GM19240 (cell line): Measurements from ENCODE around the gene HMSD.
"Not testable (repeated sequence)": the region's sequence is repeated elsewhere in the genome, so short reads cannot be mapped to it uniquely, and the experiment has no call there.

Source experiments
- DNase-seq: peaks from one replicate; pipeline ENCODE4 v3.0.0; 2011; ENCODE audit warnings: low spot score; ENCODE audit not compliant: insufficient read length

Gene HMSD, protein sequence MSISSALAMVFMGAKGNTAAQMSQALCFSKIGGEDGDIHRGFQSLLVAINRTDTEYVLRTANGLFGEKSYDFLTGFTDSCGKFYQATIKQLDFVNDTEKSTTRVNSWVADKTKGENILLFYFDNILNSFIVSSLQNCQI

DNA sequence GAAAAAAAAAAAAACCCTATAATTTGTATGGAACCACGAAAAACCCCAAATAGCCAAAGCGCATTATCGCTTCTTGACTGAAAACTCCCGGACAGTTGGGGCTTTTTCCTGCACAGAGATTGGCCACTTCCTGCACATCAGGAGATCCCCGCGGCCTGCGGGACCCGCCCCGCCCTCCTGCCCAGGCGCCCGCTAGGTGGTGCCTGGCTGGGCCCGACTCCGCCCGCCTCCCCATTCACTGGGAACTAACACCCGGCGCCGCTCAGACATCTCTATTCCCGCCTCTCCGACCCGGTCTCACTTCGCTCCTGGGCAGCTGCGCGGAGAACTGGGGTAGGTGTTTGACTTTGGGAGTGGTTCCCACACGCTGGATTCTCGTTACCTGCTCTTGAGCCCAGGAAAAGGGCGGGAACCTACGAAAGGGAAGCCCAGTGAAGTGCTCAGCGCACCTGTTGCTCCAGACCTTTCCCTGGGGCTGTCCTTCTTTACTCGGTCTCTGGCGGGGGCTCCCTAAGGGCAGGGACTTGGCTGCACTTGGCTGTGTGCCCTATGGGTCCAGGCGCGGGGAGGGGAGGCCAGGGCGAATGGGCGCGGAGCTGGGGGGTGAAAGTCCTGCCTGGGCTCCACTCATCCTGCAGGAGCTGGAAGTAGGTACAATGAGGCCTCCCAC lies at the start of gene HMSD:
HMSD (plus strand) TSS at position 234 of the 670 bp plus-strand sequence. CDS start 4,155 bp downstream, outside the sequence.
- DNase-seq, result peak; percentile 20

DNA sequence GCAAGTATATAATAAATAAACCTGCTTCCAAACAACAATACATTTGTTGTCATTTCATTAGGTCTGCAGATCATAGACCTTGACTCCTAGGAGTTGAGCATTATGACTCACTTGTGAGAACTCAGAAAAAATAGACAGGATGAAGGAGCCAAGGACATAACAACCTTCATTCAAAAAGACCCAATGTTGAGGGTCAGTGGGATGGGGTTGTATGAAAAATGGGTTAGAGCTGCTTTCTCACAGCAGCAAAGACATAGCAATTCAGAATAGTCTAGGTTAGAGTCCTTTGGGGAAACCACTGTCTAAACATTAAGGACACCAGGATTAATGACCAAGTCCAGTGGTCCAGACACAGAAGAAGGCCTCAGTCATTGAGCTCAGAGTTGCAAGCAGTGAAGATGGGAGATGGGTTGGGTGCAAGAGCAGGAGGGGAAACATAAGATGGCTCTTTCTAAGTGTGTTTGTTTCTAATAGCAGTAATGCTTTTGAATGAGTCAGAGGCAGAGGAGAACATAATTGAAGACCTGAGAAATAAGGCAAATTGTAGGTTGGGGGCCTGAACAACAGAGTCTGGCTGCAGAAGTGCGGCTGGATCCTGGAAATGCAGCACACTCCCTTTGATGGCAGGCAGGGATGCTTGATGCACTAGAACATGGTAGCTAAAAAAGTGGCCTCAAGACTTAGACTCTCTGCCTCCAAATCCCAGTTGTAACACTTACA lies 45.1 kb upstream of the HMSD start:
- DNase-seq, result no peak

DNA sequence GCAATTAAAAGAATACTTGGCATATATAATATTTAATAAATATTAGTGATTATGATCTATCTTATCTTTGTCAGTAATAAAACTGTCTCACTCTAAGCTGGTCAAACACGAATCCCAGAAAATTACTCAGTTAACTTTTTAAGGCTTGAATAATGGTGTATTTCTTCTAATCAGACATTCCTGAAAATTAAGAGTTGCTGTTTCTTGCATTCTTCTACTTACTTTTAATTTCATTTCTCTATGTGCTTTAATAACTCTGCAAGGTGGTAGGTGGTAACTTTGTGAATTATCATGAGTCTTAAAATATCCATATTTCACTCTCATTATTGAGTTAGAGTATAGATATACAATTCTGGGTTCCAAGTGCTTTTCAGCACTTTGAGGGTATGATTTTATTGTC lies 44.4 kb upstream of the HMSD start:
- no peak for DNase-seq

DNA sequence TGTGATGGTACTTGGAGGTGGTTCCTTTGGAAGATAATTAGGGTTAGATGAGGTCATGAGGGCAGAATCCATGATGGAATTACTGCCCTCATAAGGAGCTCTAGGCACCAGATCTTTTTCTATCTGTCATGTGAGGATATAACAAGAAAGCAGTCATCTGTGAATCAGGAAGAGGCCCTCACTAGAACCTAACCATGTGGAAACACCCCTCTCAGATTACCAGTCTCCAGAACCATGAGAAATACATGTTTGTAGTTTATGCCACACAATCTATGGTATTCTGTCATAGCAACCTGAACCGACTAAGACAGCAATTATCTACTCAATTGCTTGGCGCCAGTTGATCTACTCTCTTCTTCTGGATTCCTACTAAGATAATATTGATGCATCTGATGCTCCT lies 43.7 kb upstream of the HMSD start:
- DNase-seq, result no peak

DNA sequence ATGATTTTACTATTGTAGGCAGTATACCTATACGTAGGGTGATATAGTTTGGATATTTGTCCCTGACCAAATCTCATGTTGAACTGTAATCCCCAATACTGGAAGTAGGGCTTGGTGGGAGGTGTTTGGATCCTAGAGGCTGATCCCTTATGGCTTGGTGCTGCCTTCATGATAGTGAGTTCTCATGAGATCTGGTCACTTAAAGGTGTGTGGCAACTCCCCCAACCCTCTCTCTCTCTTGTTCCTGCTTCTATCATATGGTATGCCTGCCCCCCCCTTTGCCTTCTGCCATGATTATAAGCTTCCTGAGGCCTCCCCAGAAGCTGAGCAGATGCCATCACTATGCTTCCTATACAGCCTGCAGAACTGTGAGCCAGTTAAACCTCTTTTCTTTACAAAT lies 43.0 kb upstream of the HMSD start:
- no peak for DNase-seq

DNA sequence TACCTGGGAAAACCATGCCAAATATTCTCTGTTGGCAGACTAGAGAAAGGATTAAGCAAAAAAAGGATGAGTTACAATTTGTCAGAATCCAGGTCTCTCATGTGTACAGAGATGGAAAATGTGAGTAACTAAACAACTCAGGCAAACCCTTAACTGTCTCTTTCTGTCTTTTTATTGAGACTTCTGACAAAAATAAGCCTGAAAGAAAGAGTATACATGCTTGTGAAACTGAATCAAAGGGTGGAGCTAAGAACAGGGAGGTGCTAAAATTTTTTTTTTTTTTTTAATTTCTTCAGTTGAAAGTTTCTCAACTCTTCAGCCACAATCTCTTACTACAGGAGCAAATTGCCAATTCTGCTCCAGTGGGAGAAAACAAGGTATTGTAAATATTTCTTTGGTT lies 41.4 kb upstream of the HMSD start, which contains the start of gene SERPINB10:
SERPINB10 (plus strand) TSS at position 295 of the 400 bp plus-strand sequence. CDS start 7,553 bp downstream, outside the sequence.
- DNase-seq, result no peak

DNA sequence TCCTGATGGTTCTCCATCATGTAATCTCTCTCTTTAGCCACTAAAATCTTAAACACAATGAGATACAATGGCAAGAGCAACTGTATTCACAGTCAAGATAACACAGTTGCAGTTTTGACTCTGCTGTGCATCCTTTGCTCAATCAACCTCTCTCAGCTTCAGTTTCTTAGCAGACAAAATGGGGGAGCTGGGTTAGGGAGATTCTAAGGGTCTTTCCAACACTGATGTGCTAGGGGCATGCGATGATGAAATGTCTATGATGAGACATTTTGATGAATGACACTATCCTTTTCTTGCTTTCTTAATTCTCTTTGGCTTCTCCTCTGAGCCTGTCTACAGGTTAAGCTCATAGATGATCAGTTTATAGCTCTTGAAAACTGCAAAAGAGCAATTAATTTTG lies 40.2 kb upstream of the HMSD start:
- no peak for DNase-seq

DNA sequence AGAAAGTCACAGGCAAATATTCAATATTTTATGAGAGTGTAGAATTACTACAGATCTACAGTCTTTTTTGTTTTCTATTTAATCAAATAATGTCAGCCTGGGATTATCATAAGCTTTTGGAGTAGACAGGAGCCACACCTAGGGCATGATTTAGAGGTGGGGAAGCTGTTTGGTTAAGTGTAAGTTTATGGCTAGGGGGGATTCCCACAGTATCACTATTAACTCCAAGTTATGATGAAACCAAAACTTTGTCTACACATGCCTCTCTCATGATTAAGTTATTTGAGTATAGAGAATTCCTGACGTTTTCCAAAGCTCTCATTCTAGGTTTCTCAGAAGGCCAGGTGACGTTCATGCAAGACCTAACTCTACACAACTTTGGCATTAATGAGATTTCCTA lies 39.2 kb upstream of the HMSD start:
- no peak for DNase-seq

DNA sequence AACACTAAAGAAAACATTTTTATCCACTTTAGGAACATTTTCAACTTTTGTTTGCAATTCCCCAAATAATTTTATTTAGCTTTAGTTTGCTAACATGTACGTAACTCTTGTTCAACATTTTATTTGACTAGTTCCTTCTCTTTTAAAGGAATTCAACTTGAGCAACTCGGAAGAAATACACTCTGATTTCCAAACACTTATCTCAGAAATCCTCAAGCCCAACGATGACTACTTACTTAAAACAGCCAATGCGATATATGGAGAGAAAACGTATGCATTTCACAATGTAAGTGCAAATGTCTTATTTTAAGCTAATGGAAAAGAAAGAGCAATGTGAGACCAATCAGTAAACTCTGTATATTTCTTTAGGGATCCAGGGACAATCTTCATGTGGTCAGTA lies 31.3 kb upstream of the HMSD start:
- DNase-seq, result no peak

DNA sequence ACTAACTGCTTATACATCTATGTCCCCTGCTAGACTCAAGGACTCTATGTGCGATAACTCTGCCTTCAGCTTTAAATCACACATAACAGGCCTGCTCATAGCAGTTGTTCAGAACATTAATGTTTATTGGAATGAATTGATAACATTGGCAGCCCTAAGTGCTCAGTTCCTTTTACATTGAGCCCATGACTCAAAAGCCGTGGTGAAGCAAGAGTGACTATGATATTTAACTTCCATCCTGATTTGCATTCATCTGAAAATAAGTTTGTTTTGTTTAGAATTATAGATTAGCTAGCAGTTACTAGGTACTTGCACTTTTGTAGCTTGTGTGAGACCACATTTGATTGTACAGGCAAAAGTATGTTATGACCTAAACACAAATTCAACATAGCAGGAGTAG lies 27.1 kb upstream of the HMSD start:
- DNase-seq, result no peak

DNA sequence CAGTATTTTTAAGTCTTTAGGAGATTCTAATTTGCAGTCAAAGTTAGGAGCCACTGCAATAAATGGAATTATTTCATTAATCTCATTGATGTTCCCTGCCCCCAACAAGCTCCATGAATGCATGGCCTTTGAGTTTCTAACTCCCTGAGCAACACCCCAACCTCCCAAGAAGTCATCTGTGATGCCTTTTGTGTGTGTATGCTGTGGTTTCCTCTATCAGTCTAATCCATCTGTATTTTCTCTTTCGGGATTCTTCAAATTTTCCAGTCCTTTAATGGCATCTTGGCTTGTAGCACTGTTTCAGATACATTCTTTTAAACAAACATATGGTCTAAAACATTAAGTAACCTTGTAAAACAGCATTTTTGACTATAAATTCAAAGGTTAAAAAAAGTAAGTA lies 24.6 kb upstream of the HMSD start:
- no peak for DNase-seq

DNA sequence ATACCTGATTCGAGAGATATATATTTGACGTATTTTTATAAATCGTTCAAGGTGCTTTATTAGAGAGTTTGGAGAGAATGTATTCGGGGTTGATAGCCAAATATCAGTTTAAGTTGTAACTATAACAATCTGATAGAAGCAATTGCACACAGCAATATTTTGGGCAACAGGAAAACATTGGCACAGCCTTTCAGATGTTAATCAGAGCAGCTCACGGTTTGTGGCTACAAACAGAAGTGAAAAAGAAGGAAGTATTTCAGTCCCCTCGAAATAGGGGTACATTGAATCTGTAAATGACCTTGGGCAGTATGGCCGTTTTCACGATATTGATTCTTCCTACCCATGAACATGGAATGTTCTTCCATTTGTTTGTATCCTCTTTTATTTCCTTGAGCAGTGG lies 20.8 kb upstream of the HMSD start:
- DNase-seq, result no peak

DNA sequence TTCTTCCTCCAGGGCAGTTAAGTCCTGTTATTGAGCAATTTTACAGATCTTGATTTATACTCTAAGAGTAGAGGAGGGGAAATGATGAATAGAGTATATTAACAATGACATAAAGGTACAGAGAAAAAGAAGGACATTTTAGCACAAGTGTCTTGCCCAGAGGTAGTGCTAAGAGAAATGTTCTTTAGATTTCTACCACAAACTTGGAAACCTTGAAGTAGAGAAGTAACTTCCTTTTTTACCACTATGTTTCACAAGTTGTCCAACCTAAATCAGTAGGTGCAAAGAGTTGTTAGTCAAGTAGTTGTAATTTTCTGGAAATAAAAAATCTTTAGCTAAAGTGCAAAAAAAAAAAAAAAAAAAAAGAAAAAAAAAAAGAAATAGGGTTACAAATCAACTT lies 19.7 kb upstream of the HMSD start:
- not testable (repeated sequence) for DNase-seq

DNA sequence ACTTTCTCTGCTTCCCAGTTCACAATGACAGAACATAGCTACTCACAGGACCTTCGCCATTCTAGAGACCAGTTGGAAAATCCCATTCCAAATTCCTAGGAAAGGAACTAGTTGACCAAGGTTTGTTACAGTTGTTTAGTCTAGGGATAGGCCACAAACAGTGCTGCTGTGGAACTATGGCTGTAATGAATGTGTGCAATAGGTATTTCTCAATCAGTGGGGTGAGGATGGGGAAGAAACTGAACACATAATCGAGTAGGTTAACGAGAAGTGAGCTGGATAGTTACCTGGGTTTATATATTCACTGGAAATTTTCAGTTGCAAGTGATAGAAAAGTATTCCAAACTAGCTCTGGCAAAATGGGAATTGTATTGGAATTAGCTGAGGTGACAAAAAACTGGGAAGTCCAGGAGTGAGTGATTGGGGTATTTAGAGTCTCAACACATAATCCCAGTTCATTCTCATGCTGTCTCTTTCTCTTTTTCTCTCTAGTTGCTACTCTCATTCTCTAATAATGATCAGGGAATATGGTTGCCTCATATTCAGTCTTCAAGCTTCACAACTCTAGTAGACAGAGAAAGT lies 18.2 kb upstream of the HMSD start:
- DNase-seq, result no peak

DNA sequence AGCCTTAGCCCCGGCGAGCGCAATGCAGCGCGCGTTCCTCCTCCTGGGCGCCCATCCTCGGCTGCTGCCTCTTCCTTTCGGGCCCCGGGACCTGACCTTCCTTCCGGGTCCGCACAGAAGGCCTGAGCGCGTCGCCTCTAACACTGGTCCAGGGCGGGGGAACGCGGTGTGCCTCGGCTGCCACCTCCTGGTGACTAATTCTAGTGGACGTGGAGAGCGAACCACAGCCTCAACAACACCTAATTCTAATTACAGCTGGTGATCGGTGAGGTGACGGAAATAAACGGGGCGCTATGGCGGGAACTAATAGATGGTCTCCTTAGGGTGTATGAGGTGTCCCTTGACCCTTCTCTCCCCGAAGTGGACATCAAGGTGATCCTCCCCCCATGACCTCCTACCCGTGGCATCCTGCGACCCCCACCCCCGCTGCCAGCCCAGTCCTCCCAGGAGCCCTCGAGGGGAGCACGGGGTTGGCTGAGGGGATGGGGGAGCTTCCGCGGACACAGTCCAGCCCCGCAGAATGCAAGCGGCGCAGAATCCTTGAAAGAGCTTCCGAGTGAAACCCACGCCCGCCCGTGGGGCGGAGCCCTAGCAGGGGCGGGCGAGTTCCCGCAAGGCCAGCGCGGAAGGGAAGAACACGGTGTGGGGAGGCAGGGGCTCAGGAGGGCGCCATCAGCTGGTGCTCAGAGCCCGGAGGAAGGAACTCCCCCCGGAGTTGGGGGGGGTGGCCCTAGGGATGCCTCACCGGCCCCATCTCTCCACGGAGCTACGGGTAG lies 12.8 kb upstream of the HMSD start:
- DNase-seq, result peak; percentile 40

DNA sequence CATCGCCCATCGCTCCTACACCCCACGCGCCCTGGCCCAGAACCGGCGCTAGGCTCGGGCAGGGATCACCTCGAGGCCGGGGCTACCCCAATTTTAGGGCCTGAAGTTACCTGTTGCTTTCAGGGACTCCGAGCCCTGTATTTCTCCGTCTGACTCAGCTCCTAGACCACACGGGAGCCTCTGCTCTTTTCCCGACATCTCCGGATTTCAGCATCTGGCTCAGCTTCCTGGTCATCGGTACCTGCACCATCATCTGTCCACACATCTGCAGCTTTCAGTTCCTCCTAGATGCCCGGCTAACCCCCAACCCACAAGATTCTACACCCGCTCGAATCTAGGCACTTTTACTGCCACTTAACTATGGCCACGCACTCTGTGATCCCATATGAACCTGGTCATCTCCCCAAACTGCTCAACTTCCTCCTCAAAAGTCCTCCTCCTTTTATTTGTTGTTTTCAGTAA lies 12.1 kb upstream of the HMSD start:
- DNase-seq, result no peak

DNA sequence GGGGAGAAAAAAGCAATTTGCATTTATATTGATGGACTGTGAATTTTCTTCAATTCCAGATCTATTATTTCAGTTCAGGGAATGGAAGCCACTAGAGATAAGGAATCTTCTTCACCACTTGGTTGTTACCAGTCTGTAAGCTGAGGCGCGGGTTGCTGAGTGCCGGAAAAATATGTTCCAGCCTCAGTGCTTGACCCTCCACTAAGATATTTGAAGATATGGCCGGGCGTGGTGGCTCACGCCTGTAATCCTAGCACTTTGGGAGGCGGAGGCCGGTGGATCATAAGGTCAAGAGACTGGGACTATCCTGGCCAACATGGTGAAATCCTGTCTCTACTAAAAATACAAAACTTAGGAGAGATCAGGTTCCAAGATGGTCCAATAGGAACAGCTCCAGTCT lies 9.1 kb upstream of the HMSD start:
- no peak for DNase-seq

DNA sequence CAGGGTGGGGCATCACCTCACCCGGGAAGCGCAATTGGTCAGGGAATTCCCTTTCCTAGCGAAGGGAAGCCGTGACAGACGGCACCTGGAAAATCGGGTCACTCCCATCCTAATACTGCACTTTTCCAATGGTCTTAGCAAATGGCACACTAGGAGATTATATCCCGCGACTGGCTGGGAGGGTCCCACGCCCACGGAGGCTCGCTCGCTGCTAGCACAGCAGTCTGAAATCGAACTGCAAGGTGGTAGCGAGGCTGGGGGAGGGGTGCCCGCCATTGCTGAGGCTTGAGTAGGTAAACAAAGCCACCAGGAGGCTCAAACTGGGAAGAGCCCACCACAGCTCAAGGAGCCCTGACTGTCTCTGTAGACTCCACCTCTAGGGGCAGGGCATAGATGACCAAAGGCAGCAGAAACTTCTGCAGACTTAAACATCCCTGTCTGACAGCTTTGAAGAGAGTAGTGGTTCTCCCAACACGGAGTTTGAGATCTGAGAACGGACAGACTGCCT lies 8.5 kb upstream of the HMSD start:
- DNase-seq, result not testable (repeated sequence)

DNA sequence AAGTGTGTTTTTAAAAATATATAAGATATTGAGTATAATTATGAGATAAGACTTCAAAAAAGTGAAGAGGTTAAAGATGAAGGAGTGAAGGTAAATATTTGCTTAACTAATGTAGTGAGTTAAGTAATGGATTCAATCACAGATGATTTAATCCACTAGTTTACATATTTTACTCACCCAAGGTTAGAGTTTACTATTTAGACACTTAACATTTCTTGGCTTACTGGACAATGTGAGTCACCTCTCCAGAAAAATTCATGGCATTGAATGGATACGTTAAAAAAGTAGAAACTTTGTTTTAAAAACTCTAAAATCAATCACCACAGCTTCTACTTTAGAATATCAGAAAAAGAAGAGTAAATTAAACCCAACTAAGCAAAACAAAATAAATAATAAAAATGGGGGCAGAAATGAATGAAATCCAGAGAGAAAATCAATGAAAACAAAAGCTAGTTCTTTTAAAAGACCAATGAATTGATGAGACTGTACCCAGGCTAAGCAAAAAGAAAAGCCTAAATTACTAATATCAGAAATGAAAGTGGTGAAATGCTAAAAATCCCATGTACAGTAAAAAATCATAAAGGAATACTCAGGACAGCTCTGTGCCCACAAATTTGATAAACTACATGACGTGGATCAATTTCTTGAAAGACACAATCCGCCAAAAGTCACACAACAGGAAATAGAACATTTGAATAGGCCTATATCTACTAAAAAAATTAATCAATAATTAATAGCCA lies 1.9 kb upstream of the HMSD start:
- no peak for DNase-seq

DNA sequence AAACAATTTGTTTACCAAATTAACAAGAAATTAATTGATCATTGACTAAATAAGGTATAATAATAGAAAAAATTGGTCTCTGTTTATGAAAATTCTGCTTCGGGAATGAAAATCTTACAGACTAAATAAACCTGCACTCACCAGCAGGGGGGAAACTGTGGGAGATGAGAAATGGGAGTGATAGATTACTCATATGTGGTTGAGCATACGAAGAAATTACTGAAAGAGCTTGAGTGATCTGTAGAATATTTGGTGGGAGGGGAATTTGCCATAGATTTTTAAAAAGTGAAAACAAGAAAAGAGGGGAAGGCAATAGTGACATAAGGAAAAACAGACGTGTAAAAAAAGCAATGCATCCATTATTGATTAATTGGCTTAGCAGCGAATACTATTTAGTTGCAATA lies 2.2 kb downstream of the HMSD start:
- DNase-seq, result no peak

DNA sequence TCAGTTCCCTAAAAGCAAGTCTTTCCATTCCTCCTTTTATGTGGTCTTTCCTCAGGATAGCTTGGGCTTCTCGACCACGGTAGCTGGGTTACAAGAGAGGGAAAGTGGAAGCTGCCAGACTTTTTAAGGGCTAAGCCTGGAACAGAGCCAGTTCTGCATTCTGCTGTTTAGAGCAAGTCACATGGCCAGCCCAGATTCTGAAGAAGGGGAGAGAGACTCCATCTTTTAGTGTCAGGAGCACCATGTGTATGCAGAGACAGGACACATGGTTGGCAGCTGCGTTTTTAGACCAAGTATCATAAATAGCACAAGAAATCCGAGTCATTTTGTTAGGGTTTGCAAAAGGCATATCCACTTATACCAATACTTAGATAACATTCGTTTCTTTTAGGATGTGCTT lies 4.7 kb downstream of the HMSD start:
- DNase-seq, result no peak
